ENCODE results near the gene ALKBH1.
"Not testable (repeated sequence)": the region's sequence is repeated elsewhere in the genome, so short reads cannot be mapped to it uniquely, and the experiment has no call there.

DNA sequence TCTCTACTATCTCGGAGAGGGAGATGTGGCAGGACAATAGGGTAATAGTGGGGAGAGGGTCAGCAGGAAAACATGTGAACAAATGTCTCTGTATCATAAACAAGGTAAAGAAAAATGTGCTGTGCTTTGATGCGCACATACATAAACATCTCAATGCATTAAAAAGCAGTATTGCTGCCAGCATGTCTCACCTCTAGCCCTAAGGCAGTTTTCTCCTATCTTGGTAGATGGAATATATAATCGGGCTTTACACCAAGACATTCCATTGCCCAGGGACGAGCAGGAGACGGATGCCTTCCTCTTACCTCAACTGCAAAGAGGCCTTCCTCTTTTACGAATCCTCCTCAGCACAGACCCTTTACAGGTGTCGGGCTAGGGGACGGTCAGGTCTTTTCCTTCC lies 72.4 kb downstream of the ALKBH1 start:
- TF ChIP-seq, protein P1, sequence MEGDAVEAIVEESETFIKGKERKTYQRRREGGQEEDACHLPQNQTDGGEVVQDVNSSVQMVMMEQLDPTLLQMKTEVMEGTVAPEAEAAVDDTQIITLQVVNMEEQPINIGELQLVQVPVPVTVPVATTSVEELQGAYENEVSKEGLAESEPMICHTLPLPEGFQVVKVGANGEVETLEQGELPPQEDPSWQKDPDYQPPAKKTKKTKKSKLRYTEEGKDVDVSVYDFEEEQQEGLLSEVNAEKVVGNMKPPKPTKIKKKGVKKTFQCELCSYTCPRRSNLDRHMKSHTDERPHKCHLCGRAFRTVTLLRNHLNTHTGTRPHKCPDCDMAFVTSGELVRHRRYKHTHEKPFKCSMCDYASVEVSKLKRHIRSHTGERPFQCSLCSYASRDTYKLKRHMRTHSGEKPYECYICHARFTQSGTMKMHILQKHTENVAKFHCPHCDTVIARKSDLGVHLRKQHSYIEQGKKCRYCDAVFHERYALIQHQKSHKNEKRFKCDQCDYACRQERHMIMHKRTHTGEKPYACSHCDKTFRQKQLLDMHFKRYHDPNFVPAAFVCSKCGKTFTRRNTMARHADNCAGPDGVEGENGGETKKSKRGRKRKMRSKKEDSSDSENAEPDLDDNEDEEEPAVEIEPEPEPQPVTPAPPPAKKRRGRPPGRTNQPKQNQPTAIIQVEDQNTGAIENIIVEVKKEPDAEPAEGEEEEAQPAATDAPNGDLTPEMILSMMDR (IDR thresholded peaks at IDR 0.05): not testable (repeated sequence)
- TF ChIP-seq POLR2A (IDR thresholded peaks at IDR 0.05): not testable (repeated sequence)
